Thoracic aorta (tissue), 2 donors: ENCODE measurements around the gene HOTAIR. TPM values are rescaled to one million over a fixed set of nuclear protein-coding genes. Genes with fewer than 3 reads are reported as not detected.

Experiments used
- ATAC-seq: fragments of 150-250 bp; one replicate; pipeline ENCODE4 v1.8.0; 2017; ENCODE audit warnings: low read depth; ENCODE audit not compliant: insufficient number of reproducible peaks, low FRiP score
- DNase-seq: peaks from one replicate; pipeline ENCODE4 v3.0.0-alpha.2; 2020; ENCODE audit warnings: low spot score
- H3K27ac ChIP-seq, 2 donors: fragments of 200-600 bp; sonication (generic); 1 replicate in 1 of 2; 2 replicates in 1 of 2; pipeline ENCODE4 v1.5.1; 2016; ENCODE audit warnings: mild to moderate bottlenecking in 2 of 2, moderate library complexity in 2 of 2
- H3K27me3 ChIP-seq: fragments of 200-600 bp; sonication (generic); replicated peaks from 2 replicates; pipeline ENCODE4 v1.6.0; 2016; ENCODE audit warnings: mild to moderate bottlenecking; ENCODE audit not compliant: insufficient read depth
- H3K36me3 ChIP-seq: fragments of 200-600 bp; sonication (generic); one replicate; pipeline ENCODE4 v1.5.1; 2016
- H3K4me1 ChIP-seq, 2 donors: fragments of 200-600 bp; sonication (generic); 1 replicate in 1 of 2; 2 replicates in 1 of 2; pipeline versions ENCODE4 v1.5.1 to v1.6.0; 2016; ENCODE audit warnings: low read depth in 2 of 2, mild to moderate bottlenecking in 1 of 2; ENCODE audit not compliant: control insufficient read depth in 1 of 2
- H3K4me3 ChIP-seq: fragments of 200-600 bp; sonication (generic); 2 replicates; pipeline ENCODE4 v1.5.1; 2016; ENCODE audit warnings: mild to moderate bottlenecking
- H3K9me3 ChIP-seq: fragments of 200-600 bp; sonication (generic); 2 replicates; pipeline ENCODE4 v1.5.1; 2016
- CTCF ChIP-seq: fragments of 200-600 bp; sonication (generic); IDR thresholded peaks from one replicate; pipeline ENCODE4 v1.5.1; 2019; ENCODE audit warnings: antibody characterized with exemption
- total RNA-seq, 2 donors: library from RNA; depleted of rRNA; stranded (reverse); fragments of >200 nt; gene quantifications; one replicate each; pipeline versions ENCODE4 v1.1.0 to v1.2.3, GENCODE V29; 2016

Gene HOTAIR
- total RNA-seq, 2 donors from 2014 or later = not detected

- H3K27me3 ChIP-seq = peaks cover 23% of the 10 kb centered on the region
- H3K36me3 ChIP-seq = no peaks in the 10 kb centered on the region
- no peak overlapping the region for H3K27ac ChIP-seq
- H3K9me3 ChIP-seq = no peaks in the 10 kb centered on the region
- no peaks in the 10 kb centered on the region for H3K4me1 ChIP-seq
- DNase-seq = no peak
- no peak overlapping the region for H3K4me3 ChIP-seq
- no peak for TF ChIP-seq CTCF
- ATAC-seq = no peak
Measured at GRCh38 chr12:53927220-53928029, 47.3 kb downstream of the HOTAIR start.

GRCh38 chr12:53924521-53925405 is 50.0 kb downstream of the HOTAIR start:
- Histone ChIP-seq H3K9me3 (no peaks in the 10 kb centered on the region), H3K4me1 (no peaks in the 10 kb centered on the region), H3K27me3 (peaks cover 9% of the 10 kb centered on the region), H3K27ac (no peak overlapping the region), H3K4me3 (no peak overlapping the region), H3K36me3 (no peaks in the 10 kb centered on the region)
- TF ChIP-seq CTCF = no peak
- DNase-seq (no peak), ATAC-seq (no peak)

GRCh38 chr12:53916788-53917655 is 57.7 kb downstream of the HOTAIR start:
- TF ChIP-seq CTCF = no peak
- H3K9me3 ChIP-seq = no peaks in the 10 kb centered on the region
- no peak overlapping the region for H3K27ac ChIP-seq
- no peaks in the 10 kb centered on the region for H3K27me3 ChIP-seq
- DNase-seq (no peak), ATAC-seq (no peak)
- H3K4me1 ChIP-seq = no peaks in the 10 kb centered on the region
- H3K36me3 ChIP-seq = no peaks in the 10 kb centered on the region
- no peak overlapping the region for H3K4me3 ChIP-seq

Other genes with a start within 250 kb of the HOTAIR start
- gene CALCOCO1, start 247.5 kb downstream of the HOTAIR start, total RNA-seq = 100 to 1,000 TPM; 272 to 336 TPM
- gene CISTR, start 223.0 kb downstream of the HOTAIR start, total RNA-seq = not detected
- gene HOXC13, start 36.1 kb downstream of the HOTAIR start, total RNA-seq = not detected
- gene HOXC12, start 20.1 kb downstream of the HOTAIR start, total RNA-seq = not detected
- gene HOXC11, start 1.8 kb downstream of the HOTAIR start, total RNA-seq = not detected
- gene HOXC10, start 10.2 kb upstream of the HOTAIR start, total RNA-seq = not detected
- not detected for gene HOXC9, start 25.2 kb upstream of the HOTAIR start, total RNA-seq
- gene HOXC8, start 34.0 kb upstream of the HOTAIR start, total RNA-seq = not detected
- not detected for gene HOXC6, start 53.5 kb upstream of the HOTAIR start, total RNA-seq
- 1 to 10 TPM in 1 of 2 donors, not detected in 1; 1.8 TPM for gene HOXC5, start 58.1 kb upstream of the HOTAIR start, total RNA-seq
- 1 to 10 TPM in 1 of 2 donors, not detected in 1; 1.2 TPM for gene HOXC4, start 78.9 kb upstream of the HOTAIR start, total RNA-seq
- 10 to 100 TPM; 29.4 to 39.3 TPM for gene SMUG1, start 214.0 kb upstream of the HOTAIR start, total RNA-seq